ENCODE results near the gene TRAF4.
A peak's percentile ranks its signal among the peaks of the same experiment; 100 is the strongest.
"Not testable (repeated sequence)": the region's sequence is repeated elsewhere in the genome, so short reads cannot be mapped to it uniquely, and the experiment has no call there.

Gene TRAF4

DNA sequence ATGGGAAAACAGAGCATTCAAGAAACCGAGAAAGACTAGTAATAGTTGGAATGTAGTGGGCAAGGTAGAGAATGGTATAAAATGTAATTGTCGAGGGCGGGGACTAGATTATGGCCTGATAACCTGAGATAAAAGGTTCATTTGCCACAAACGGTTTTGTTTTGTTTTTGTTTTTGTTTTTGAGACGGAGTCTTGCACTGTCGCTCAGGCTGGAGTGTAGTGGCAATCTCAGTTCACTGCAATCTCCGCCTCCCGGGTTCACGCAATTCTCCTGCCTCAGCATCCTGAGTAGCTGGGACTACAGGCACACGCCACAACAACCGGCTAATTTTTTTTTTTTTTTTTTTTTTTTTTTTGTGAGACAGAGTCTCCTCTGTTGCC lies 13.9 kb upstream of the TRAF4 start:
- no peak for DNase-seq (ENCODE audit: low read depth in 2 of 2)

GRCh38 chr17:28733346-28733745 lies 10.5 kb upstream of the TRAF4 start:
- no peak for DNase-seq (ENCODE audit: low read depth in 2 of 2)

- DNase-seq (ENCODE audit: low read depth in 2 of 2), result no peak
Measured at GRCh38 chr17:28734712-28735241, 9.0 kb upstream of the TRAF4 start.

DNA sequence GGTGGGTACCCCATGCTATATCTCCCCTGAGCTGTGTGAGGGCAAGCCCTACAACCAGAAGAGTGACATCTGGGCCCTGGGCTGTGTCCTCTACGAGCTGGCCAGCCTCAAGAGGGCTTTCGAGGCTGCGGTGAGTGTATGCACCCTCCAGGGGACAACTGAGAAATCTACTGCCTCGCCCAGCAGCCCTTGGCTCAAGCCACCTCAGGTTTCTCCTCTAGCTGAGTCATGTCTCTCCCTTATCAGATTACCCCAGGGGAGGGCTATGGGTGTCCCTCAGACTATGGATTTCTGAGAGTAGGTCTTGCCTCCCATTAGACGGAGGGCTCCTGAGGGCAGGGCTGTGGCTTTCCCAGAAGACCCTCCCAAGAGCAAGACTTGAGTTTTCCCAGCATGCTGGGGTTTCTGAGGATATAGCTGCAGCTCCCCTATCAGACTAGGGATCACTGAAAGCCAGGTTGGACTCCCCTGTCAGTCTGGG lies 8.5 kb upstream of the TRAF4 start:
- DNase-seq (ENCODE audit: low read depth in 2 of 2), result no peak

- DNase-seq (ENCODE audit: low read depth in 2 of 2), result not testable (repeated sequence)
Measured at GRCh38 chr17:28735913-28736769, 7.7 kb upstream of the TRAF4 start.

- DNase-seq (ENCODE audit: low read depth in 2 of 2), result no peak
Measured at GRCh38 chr17:28737316-28737715, 6.5 kb upstream of the TRAF4 start.

GRCh38 chr17:28737770-28738679 lies 5.8 kb upstream of the TRAF4 start:
- no peak for DNase-seq (ENCODE audit: low read depth in 2 of 2)

GRCh38 chr17:28738680-28739384 lies 5.0 kb upstream of the TRAF4 start:
- DNase-seq (ENCODE audit: low read depth in 2 of 2), result no peak

GRCh38 chr17:28740406-28741357 lies 3.1 kb upstream of the TRAF4 start:
- no peak for DNase-seq (ENCODE audit: low read depth in 2 of 2)

DNA sequence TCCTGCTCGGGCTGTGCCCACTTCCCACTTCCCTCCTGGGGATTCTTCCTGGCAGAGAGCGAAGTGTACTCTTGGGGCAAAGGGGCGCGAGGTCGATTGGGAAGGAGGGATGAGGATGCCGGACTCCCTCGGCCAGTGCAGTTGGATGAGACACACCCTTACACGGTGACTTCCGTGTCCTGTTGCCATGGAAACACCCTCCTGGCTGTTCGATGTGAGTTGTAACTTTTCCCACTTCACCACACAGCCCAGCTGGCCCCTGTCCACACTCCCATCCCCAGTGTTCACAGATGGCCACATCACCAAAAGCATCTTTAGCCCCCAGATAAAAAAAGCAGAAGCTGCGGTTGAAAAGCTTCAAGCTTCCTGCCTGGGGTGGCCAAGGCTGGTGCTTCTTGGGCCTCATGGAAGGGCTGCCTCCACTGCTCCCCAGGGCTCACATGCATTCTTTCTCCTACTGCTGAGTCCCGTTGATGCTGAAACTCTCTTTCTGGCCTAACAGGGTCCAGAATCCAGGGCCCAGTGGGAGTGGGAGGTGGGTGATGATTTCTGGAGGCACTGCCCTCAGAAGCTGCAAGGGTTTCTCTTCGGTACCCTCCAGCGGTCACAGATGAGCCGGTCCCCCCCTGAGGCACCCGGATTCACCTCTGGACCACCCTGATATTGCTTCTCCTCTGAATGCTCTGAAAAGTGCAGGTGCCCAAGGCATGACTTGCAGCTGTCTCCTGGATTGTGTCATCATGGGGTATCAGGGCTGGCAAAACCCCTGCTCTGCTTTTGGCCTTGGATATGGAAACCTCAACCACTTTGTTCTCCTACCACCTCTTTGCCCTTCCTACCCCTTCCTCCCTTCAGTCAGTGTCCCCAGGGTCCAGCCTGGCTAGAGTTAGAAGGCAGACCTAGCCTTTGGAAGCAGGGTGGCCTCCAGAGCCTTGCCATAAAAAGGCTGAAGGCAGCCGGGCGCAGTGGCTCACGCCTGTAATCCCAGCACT lies 2.2 kb upstream of the TRAF4 start:
- no peak for DNase-seq (ENCODE audit: low read depth in 2 of 2)

- DNase-seq (ENCODE audit: low read depth in 2 of 2), result peak in 1 of 2 donors; percentile 44
Measured at GRCh38 chr17:28744104-28744971, 527 bp downstream of the TRAF4 start.

DNA sequence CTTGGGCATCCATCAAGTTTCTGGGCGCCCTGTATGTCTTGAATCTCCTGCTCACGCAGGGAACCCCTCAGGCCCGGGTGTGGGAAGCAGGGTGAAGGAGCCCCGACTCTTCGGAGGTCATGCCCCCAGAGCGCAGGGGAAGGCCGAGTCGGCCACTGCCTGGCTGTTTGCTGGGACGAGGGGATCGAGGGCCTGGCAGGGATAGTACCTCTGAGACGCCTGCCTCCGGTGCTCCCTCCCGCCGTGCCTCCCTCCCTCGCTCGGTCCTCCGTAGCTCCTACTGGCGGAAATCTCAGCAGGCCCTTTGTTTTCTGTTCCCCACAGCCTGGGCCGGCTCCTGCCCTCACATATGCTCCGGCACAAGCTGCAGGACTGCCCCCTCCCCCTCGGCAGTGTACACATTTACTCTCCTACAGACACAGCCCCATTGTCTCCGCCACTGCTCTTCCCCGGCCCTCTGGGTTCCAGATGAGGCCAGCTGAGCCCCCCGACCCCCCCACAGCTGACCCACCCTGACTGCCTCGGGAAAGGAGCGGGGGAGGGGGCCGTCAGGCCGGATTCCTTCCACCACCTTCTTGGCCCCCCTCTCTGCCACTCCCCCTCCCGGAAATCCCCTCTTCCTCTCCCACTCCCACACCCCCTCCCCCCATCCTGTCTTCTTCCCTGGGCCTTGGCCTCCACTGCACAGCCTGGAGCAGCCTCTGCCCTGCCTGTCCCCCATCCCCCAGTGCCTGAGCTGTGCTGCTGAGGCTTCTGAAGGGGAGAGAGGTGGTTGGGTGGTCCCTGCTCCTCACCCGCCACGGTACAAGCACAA lies 1.4 kb downstream of the TRAF4 start:
- DNase-seq (ENCODE audit: low read depth in 2 of 2), result no peak

GRCh38 chr17:28745786-28746411 lies 2.1 kb downstream of the TRAF4 start:
- DNase-seq (ENCODE audit: low read depth in 2 of 2), result no peak

- DNase-seq (ENCODE audit: low read depth in 2 of 2), result no peak
Measured at GRCh38 chr17:28746611-28747050, 2.8 kb downstream of the TRAF4 start.

GRCh38 chr17:28747051-28747691 lies 3.4 kb downstream of the TRAF4 start:
- no peak for DNase-seq (ENCODE audit: low read depth in 2 of 2)

Data from stimulated activated CD8-positive, alpha-beta memory T cell treated with anti-CD3 and anti-CD28 coated beads, Interleukin-7, amount 100 ng/mL, for 1 hour (primary cell).